GM18858 (cell line): Measurements from ENCODE around the gene PDCD4.

ENCODE experiments used
- ATAC-seq: cut with Tn5 transposase; IDR thresholded peaks from one replicate; pipeline ENCODE4 v1.9.1; 2021; ENCODE audit not compliant: unreplicated experiment

PDCD4 gene

GRCh38 chr10:110871298-110872084 lies at the start of gene PDCD4:
Gene PDCD4 (plus strand): TSS chr10:110871928. CDS start chr10:110876028, 4,100 bp downstream.
- peak; percentile 63 for ATAC-seq

GRCh38 chr10:110822035-110822711 lies 49.6 kb upstream of the PDCD4 start:
- ATAC-seq, result no peak

- no peak for ATAC-seq
Observed at GRCh38 chr10:110822712-110823311, 48.9 kb upstream of the PDCD4 start.

GRCh38 chr10:110824152-110824441 lies 47.6 kb upstream of the PDCD4 start:
- no peak for ATAC-seq

GRCh38 chr10:110824660-110825059 lies 47.1 kb upstream of the PDCD4 start:
- no peak for ATAC-seq

- no peak for ATAC-seq
Observed at GRCh38 chr10:110825508-110825907, 46.2 kb upstream of the PDCD4 start.

- no peak for ATAC-seq
Observed at GRCh38 chr10:110827410-110827809, 44.3 kb upstream of the PDCD4 start.

GRCh38 chr10:110827875-110828274 lies 43.9 kb upstream of the PDCD4 start:
- no peak for ATAC-seq

- no peak for ATAC-seq
Observed at GRCh38 chr10:110828525-110828924, 43.2 kb upstream of the PDCD4 start.

- no peak for ATAC-seq
Observed at GRCh38 chr10:110829721-110830410, 41.9 kb upstream of the PDCD4 start.

GRCh38 chr10:110833234-110833940 lies 38.3 kb upstream of the PDCD4 start:
- ATAC-seq, result no peak

- no peak for ATAC-seq
Observed at GRCh38 chr10:110833941-110834628, 37.6 kb upstream of the PDCD4 start.

- no peak for ATAC-seq
Observed at GRCh38 chr10:110834629-110835301, 37.0 kb upstream of the PDCD4 start.

GRCh38 chr10:110835841-110836240 lies 35.9 kb upstream of the PDCD4 start:
- ATAC-seq, result no peak

- ATAC-seq, result no peak
Observed at GRCh38 chr10:110836706-110837105, 35.0 kb upstream of the PDCD4 start.

- ATAC-seq, result no peak
Observed at GRCh38 chr10:110837418-110838171, 34.1 kb upstream of the PDCD4 start.

GRCh38 chr10:110840225-110840922 lies 31.4 kb upstream of the PDCD4 start:
- ATAC-seq, result no peak

GRCh38 chr10:110840923-110841428 lies 30.8 kb upstream of the PDCD4 start:
- no peak for ATAC-seq
